HFF-Myc (cell line): ENCODE results near the gene CIAO2B.

Experiments
- DNase-seq: peaks from one replicate; pipeline ENCODE4 v3.0.0-alpha.2; 2011; ENCODE audit warnings: low read depth; ENCODE audit errors: extremely low read depth
- H3K4me3 ChIP-seq: replicated peaks from 2 replicates; pipeline ENCODE4 v1.5.1; 2011; ENCODE audit warnings: low read depth, mild to moderate bottlenecking, control low read depth, low read length
- TF ChIP-seq, protein P1 (sequence below): IDR thresholded peaks from 2 replicates; pipeline ENCODE4 v1.5.1; 2012; ENCODE audit warnings: mild to moderate bottlenecking, low read depth, low read length, control low read depth; ENCODE audit errors: missing control alignments

Gene CIAO2B

GRCh38 chr16:66923866-66924265, 10.3 kb downstream of the CIAO2B start:
- TF ChIP-seq, protein P1, sequence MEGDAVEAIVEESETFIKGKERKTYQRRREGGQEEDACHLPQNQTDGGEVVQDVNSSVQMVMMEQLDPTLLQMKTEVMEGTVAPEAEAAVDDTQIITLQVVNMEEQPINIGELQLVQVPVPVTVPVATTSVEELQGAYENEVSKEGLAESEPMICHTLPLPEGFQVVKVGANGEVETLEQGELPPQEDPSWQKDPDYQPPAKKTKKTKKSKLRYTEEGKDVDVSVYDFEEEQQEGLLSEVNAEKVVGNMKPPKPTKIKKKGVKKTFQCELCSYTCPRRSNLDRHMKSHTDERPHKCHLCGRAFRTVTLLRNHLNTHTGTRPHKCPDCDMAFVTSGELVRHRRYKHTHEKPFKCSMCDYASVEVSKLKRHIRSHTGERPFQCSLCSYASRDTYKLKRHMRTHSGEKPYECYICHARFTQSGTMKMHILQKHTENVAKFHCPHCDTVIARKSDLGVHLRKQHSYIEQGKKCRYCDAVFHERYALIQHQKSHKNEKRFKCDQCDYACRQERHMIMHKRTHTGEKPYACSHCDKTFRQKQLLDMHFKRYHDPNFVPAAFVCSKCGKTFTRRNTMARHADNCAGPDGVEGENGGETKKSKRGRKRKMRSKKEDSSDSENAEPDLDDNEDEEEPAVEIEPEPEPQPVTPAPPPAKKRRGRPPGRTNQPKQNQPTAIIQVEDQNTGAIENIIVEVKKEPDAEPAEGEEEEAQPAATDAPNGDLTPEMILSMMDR = no peak
- H3K4me3 ChIP-seq = no peak overlapping the region
- no peak for DNase-seq

- DNase-seq = no peak
- TF ChIP-seq, protein P1 = no peak
Observed at GRCh38 chr16:66923247-66923731, 10.9 kb downstream of the CIAO2B start.

GRCh38 chr16:66921729-66922450, 12.3 kb downstream of the CIAO2B start:
- no peak overlapping the region for H3K4me3 ChIP-seq
- TF ChIP-seq, protein P1 = no peak
- DNase-seq = no peak

More at GRCh38 chr16:66923247-66923731, 10.9 kb downstream of the CIAO2B start:
- no peak overlapping the region for H3K4me3 ChIP-seq

GRCh38 chr16:66920924-66921680, 13.1 kb downstream of the CIAO2B start:
- H3K4me3 ChIP-seq = no peak overlapping the region
- TF ChIP-seq, protein P1 = no peak

GRCh38 chr16:66920299-66920590, 14.0 kb downstream of the CIAO2B start:
- TF ChIP-seq, protein P1 = no peak
- no peak for DNase-seq

More at GRCh38 chr16:66920924-66921680, 13.1 kb downstream of the CIAO2B start:
- no peak for DNase-seq

GRCh38 chr16:66919569-66920298, 14.5 kb downstream of the CIAO2B start:
- no peak for DNase-seq
- H3K4me3 ChIP-seq = no peak overlapping the region
- TF ChIP-seq, protein P1 = no peak

More at GRCh38 chr16:66920299-66920590, 14.0 kb downstream of the CIAO2B start:
- H3K4me3 ChIP-seq = no peak overlapping the region
